Activated naive CD4-positive, alpha-beta T cell treated with anti-CD3 and anti-CD28 coated beads for 36 hours (primary cell): ENCODE measurements around the gene PEX6. TPM values are rescaled to one million over a fixed set of nuclear protein-coding genes. Genes with fewer than 3 reads are reported as not detected.

ENCODE experiments used
- CTCF ChIA-PET: fragments of 350-600 bp; sonication (Branson Sonifier 250); formaldehyde crosslinking; loops from one replicate; lab custom pipeline; 2021; ENCODE audit warnings: antibody characterized with exemption; lab: Charles Lee
- DNase-seq: peaks from one replicate; pipeline ENCODE4 v3.0.0-alpha.2; 2020
- H3K27ac Mint-ChIP-seq: one replicate; pipeline ENCODE4 v1.8.0; 2021; ENCODE audit warnings: mild to moderate bottlenecking, mixed read lengths
- H3K27me3 Mint-ChIP-seq: one replicate; pipeline ENCODE4 v1.8.0; 2021; ENCODE audit warnings: low read depth, mixed read lengths
- H3K36me3 Mint-ChIP-seq: one replicate; pipeline ENCODE4 v1.8.0; 2021; ENCODE audit warnings: low read depth, mixed read lengths
- H3K4me1 Mint-ChIP-seq: one replicate; pipeline ENCODE4 v1.8.0; 2021; ENCODE audit warnings: low read depth, mixed read lengths
- H3K4me3 Mint-ChIP-seq: one replicate; pipeline ENCODE4 v1.8.0; 2021; ENCODE audit warnings: mild to moderate bottlenecking, moderate library complexity, mixed read lengths
- H3K9me3 Mint-ChIP-seq: one replicate; pipeline ENCODE4 v1.8.0; 2021; ENCODE audit warnings: mixed read lengths
- intact Hi-C: fragments of 100-400 bp; cut with micrococcal nuclease; formaldehyde crosslinking; loops from one replicate; pipeline ENCODE4 v1.15.1; 2023
- total RNA-seq, 2 experiments: library from RNA; stranded (reverse); gene quantifications; one replicate each; pipeline ENCODE4 v1.2.3, GENCODE V29; 2021

The PEX6 gene
- total RNA-seq, 2 experiments from 2014 or later: 17.1 to 18.2 TPM

DNA sequence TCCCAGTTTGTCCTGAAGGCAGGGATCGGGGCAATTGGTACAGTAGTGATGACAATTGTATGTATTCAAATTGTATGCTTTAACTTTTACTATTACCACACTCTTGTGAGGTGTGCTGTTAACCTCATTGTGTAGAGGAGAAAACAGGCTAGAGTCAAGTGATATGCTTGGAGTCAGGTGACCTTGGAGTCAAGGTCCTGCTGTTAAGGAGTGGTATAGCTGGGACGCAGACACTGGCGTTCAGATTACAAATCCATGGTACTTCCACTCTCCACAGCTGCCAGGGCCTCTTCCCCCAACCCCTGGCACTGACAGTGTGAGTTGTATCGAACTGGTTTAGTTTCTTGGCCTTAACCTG, 39.2 kb downstream of the PEX6 start:
- DNase-seq: no peak
- Mint-ChIP-seq H3K4me1 (peaks cover 2% of the 10 kb centered on the region), H3K27me3 (no peaks in the 10 kb centered on the region), H3K36me3 (peaks cover 26% of the 10 kb centered on the region), H3K27ac (no peak overlapping the region), H3K9me3 (no peaks in the 10 kb centered on the region), H3K4me3 (no peak overlapping the region)
- CTCF ChIA-PET: no interaction called here
- intact Hi-C loops: no loop called here

DNA sequence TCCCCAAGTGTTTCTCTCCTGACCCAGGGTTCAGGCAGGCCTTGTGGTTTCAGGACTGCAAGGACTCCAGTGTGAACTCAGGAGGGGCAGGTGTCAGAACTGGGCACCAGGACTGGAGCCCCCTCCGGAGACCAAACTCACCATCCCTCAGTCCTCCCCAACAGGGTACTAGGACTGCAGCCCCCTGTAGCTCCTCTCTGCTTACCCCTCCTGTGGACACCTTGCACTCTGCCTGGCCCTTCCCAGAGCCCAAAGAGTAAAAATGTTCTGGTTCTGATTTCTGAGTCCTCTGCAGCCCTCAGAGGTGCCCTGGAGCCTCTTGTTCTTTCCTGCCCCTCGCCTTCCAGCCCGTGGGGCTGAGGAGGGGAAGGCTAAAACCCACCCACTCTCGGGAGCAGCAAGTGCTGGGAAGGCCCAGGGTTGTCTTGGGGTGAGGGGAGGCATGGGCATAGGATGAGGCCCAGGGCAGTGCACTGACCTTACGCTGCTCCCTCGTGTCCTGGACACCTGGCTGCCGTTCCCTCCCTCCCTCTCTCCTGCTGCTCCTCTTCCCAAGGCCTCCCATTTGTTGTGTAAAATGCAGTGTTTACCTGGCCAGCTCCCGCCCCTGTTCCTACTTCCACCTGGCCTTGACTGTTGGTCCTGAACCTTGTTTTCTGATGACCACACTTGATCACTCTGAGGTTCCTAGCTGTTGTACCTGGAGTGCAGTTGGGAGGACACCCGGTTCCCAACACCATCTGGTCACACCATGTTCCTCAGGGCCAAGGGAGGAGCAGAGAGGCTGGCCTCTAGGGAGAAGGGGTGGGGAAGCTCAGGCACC, 39.8 kb downstream of the PEX6 start:
- peaks cover 2% of the 10 kb centered on the region for H3K4me1 Mint-ChIP-seq
- H3K27ac Mint-ChIP-seq: no peak overlapping the region
- no peaks in the 10 kb centered on the region for H3K27me3 Mint-ChIP-seq
- intact Hi-C loops: no loop called here
- CTCF ChIA-PET: interaction anchor here (1.2 kb wide), 1 partner anchor 9 kb away, joined by 4 read pairs; the partner anchor contains the start of gene CNPY3
- DNase-seq: no peak
- H3K36me3 Mint-ChIP-seq: peaks cover 27% of the 10 kb centered on the region
- H3K4me3 Mint-ChIP-seq: no peak overlapping the region
- H3K9me3 Mint-ChIP-seq: no peaks in the 10 kb centered on the region

DNA sequence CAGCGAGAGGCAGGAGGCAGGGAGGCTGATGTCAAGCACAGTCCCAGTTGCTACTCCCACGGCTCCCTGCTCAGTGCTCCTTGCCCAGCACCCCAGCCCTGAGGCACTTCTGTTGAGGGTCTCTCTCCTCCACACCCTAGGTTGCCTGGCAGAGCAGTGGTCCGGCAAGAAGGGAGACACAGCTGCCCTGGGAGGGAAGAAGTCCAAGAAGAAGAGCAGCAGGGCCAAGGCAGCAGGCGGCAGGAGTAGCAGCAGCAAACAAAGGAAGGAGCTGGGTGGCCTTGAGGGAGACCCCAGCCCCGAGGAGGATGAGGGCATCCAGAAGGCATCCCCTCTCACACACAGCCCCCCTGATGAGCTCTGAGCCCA, 40.6 kb downstream of the PEX6 start:
- H3K9me3 Mint-ChIP-seq: no peaks in the 10 kb centered on the region
- no peaks in the 10 kb centered on the region for H3K27me3 Mint-ChIP-seq
- H3K36me3 Mint-ChIP-seq: peaks cover 22% of the 10 kb centered on the region
- peaks cover 5% of the 10 kb centered on the region for H3K4me1 Mint-ChIP-seq
- CTCF ChIA-PET: interaction anchor here (1.2 kb wide), 1 partner anchor 9 kb away, joined by 4 read pairs; the partner anchor contains the start of gene CNPY3
- no peak overlapping the region for H3K27ac Mint-ChIP-seq
- intact Hi-C loops: no loop called here
- no peak for DNase-seq
- no peak overlapping the region for H3K4me3 Mint-ChIP-seq

DNA sequence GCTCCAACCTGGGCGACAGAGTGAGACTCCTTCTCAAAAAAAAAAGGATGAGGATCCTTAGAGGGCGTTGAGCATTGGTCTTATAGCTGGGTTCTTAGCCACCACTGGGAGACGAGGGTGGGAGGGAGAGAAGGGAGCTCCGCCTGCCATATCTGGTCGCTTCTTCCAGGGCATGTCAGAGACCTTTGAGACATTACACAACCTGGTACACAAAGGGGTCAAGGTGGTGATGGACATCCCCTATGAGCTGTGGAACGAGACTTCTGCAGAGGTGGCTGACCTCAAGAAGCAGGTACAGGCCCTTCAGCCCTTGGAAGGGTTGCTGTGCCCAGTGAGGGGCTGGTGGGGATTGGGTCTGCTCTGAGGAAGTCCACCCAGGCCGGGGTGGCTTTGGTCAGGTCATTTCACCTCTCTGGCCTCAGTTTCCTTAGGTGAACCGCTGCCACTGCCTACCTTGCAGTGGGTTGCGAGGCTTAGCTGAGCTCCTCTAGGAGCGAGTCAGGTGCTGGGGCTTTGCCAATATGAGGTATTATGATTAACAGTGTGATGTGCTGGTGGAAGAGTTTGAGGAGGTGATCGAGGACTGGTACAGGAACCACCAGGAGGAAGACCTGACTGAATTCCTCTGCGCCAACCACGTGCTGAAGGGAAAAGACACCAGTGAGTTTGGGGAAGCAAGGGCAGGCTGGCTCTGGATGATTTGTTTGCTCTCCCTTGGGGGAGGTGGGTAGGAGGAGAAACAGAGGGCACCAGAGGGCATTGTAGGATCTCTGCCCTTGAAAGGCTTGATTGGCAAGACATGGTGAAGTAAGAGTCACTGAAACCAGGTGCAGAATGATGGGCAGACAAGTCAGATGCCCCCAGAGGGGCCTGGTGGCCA, 41.2 kb downstream of the PEX6 start:
- H3K9me3 Mint-ChIP-seq: no peaks in the 10 kb centered on the region
- no peak for DNase-seq
- intact Hi-C loops: no loop called here
- no peaks in the 10 kb centered on the region for H3K27me3 Mint-ChIP-seq
- H3K4me3 Mint-ChIP-seq: no peak overlapping the region
- peaks cover 22% of the 10 kb centered on the region for H3K36me3 Mint-ChIP-seq
- no peak overlapping the region for H3K27ac Mint-ChIP-seq
- CTCF ChIA-PET: no interaction called here
- H3K4me1 Mint-ChIP-seq: peaks cover 12% of the 10 kb centered on the region

DNA sequence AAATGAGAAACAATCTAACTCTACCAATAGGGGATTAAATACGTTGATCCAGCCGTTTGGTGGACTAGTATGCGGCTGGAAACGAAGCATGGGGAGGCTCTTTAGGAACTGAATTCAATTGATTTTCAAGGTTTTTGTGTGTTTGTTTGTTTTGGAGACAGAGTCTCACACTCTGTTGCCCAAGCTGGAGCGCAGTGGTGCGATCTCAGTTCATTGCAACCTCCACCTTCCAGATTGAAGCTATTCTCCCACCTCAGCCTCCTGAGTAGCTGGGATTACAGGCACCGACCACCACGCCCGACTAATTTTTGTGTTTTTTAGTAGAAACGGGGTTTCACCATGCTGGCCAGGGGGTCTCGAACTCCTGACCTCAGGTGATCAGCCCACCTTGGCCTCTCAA, 42.6 kb downstream of the PEX6 start:
- no peak overlapping the region for H3K27ac Mint-ChIP-seq
- H3K27me3 Mint-ChIP-seq: no peaks in the 10 kb centered on the region
- H3K4me3 Mint-ChIP-seq: no peak overlapping the region
- no peaks in the 10 kb centered on the region for H3K9me3 Mint-ChIP-seq
- intact Hi-C loops: no loop called here
- peaks cover 30% of the 10 kb centered on the region for H3K36me3 Mint-ChIP-seq
- peaks cover 24% of the 10 kb centered on the region for H3K4me1 Mint-ChIP-seq
- DNase-seq: no peak
- CTCF ChIA-PET: interaction anchor here (0.6 to 0.7 kb wide), 2 partner anchors 22 to 1473 kb away, joined by 3 to 5 read pairs; no protein-coding TSS in a partner anchor

DNA sequence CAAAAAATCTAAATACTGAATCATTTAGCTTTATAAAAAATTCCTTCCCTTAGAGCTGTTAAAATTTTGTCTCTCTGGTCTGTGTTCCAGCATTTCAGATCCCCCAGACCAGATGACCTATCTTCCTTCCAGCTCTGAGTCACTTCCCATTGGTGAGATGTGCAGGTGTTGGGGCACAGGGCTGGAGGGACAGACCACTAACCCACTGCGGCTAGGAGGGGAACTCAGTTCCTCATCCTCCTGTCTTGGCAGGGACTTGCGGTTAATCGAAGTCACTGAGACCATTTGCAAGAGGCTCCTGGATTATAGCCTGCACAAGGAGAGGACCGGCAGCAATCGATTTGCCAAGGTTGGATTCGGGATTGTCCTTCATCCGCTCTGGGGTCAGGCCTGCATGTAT, 43.7 kb downstream of the PEX6 start:
- H3K27me3 Mint-ChIP-seq: no peaks in the 10 kb centered on the region
- no peaks in the 10 kb centered on the region for H3K9me3 Mint-ChIP-seq
- DNase-seq: no peak
- peaks cover 35% of the 10 kb centered on the region for H3K4me1 Mint-ChIP-seq
- no peak overlapping the region for H3K27ac Mint-ChIP-seq
- CTCF ChIA-PET: no interaction called here
- no peak overlapping the region for H3K4me3 Mint-ChIP-seq
- intact Hi-C loops: no loop called here
- H3K36me3 Mint-ChIP-seq: peaks cover 32% of the 10 kb centered on the region

DNA sequence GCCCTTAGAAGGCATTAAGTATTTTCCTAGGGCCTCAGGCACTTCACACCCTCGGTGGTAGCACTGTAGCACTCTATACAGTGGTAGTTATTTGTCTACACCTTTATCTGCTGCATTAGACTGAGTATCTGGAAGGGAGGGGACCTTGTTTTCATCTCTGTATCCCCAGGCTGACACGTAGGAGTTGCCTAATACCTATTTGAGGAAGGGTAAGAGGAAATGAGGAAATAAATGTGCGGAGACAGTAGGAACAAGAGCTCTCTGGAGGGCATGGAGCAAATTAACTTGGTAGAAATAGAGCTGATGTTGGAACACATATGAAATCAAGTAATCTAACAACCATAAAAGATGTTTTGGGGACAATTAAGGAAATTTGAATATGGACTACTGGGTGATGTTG, 45.8 kb downstream of the PEX6 start:
- no peak for DNase-seq
- Mint-ChIP-seq H3K4me1 (peaks cover 43% of the 10 kb centered on the region), H3K9me3 (no peaks in the 10 kb centered on the region), H3K27ac (peak overlapping the region; percentile 47), H3K27me3 (no peaks in the 10 kb centered on the region), H3K4me3 (no peak overlapping the region), H3K36me3 (peaks cover 34% of the 10 kb centered on the region)
- CTCF ChIA-PET: no interaction called here
- intact Hi-C loops: no loop called here

DNA sequence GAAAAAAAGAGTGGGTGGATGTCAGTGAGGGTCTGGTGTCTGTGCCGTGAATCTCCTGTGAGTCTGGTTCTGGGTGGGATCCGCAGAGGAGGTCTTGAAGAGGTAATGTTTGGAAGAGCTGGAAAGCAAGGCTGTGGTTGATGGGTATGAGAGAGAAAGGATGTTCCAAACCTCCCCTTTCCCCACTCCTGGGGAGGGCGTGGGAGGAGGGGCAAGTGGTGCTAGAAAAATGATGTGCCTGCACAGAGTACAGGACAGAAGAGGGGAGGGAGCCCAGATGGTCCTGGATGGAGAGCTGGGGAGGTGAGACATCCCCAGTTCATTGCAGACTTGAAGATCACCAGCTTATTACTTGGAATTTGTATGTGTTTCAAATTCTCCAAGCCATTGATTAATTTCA, 46.6 kb downstream of the PEX6 start:
- peak overlapping the region; percentile 77 for H3K27ac Mint-ChIP-seq
- intact Hi-C loops: no loop called here
- H3K9me3 Mint-ChIP-seq: no peaks in the 10 kb centered on the region
- no peak for DNase-seq
- peaks cover 30% of the 10 kb centered on the region for H3K36me3 Mint-ChIP-seq
- CTCF ChIA-PET: interaction anchor here (1.0 kb wide), 1 partner anchor 43 kb away, joined by 3 read pairs; no protein-coding TSS in a partner anchor
- H3K4me3 Mint-ChIP-seq: peak overlapping the region; percentile 5
- peaks cover 43% of the 10 kb centered on the region for H3K4me1 Mint-ChIP-seq
- no peaks in the 10 kb centered on the region for H3K27me3 Mint-ChIP-seq

DNA sequence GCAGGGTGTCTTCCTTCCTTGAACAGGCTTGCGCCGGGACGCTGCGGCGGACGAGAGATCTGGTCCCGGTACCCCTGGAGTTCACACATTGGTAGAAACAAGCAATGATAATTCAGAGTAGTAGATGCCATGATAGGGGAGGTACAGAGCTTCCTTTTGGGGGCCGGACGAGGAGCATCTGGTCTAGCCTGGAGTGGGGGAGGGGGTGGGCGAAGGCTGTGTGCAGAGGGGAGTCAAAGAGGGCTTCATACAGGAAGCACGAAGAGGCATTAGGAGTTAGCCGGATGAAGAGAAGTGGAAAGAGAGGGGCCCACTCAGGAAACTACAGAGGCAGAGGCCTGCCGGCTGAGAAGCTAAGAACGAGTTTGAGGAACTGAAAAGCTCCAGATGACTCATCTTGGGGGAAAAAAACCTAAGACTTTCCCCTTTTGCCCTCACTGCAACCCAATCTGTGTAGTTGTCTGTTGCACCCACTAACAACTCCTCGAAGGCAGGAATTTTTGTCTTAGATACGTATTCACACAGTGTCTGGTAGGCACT, 49.1 kb downstream of the PEX6 start:
- no peaks in the 10 kb centered on the region for H3K9me3 Mint-ChIP-seq
- peak overlapping the region; percentile 100 for H3K4me3 Mint-ChIP-seq
- CTCF ChIA-PET: interaction anchor here (0.5 to 2.5 kb wide), 11 partner anchors 9 to 264 kb away, joined by 3 to 8 read pairs (median 4); partner anchors contain the start of gene PPP2R5D

DNA sequence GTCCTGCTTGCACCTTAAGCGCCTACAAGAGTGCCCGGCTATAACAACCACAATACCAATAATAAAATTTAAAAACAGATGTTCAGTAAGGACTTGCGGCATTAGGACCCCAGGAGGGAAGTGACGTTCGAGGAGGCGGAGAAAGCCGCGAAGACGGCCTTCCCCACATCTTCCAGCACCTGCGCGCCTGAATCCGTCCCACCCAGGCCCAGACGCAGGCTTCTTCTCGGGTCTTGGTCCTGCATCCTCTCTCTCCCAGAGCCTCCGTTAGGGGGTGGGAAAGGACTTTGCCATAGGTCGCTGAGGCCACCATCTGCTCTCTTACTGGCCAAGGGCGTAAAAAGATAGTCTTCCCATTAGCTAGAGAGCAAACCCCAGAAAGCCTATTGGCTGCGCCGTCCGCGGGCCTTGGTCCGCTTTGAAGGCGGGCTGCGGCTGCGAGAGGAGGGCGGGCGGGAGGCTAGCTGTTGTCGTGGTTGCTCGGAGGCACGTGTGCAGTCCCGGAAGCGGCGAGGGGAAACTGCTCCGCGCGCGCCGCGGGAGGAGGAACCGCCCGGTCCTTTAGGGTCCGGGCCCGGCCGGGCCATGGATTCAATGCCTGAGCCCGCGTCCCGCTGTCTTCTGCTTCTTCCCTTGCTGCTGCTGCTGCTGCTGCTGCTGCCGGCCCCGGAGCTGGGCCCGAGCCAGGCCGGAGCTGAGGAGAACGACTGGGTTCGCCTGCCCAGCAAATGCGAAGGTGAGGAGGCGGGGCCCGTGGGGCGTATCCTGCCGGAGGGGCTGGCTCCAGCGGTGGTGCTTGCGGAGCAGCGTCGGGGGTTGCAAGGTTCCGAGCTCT, 49.8 kb downstream of the PEX6 start, which contains the start of gene CNPY3:
CNPY3 (plus strand) TSS at position 495 of the 835 bp plus-strand sequence; CDS start at position 586, 91 bp downstream.
- Mint-ChIP-seq H3K27me3 (no peaks in the 10 kb centered on the region), H3K36me3 (peaks cover 21% of the 10 kb centered on the region), H3K4me3 (peak within 1 kb of the TSS; percentile 100), H3K4me1 (peaks cover 40% of the 10 kb centered on the region), H3K27ac (peak within 1 kb of the TSS; percentile 100), H3K9me3 (no peaks in the 10 kb centered on the region)
- peak; percentile 98 for DNase-seq
- intact Hi-C loops: loop anchor here (1.0 to 5.0 kb wide), 12 partner anchors 39 to 642 kb away; partner anchors contain the start of genes ABCC10, BICRAL, KLC4 and KLHDC3
- CTCF ChIA-PET: interaction anchor here (0.5 to 2.5 kb wide), 13 partner anchors 10 to 291 kb away, joined by 3 to 8 read pairs (median 4); partner anchors contain the start of gene PPP2R5D

More for the DNA sequence above, 49.1 kb downstream of the PEX6 start:
- H3K36me3 Mint-ChIP-seq: peaks cover 23% of the 10 kb centered on the region
- peak overlapping the region; percentile 100 for H3K27ac Mint-ChIP-seq
- intact Hi-C loops: loop anchor here (1.0 to 5.0 kb wide), 13 partner anchors 40 to 641 kb away; partner anchors contain the start of genes ABCC10, BICRAL, CUL7 and KLC4
- H3K4me1 Mint-ChIP-seq: peaks cover 40% of the 10 kb centered on the region
- DNase-seq: peak; percentile 82
- H3K27me3 Mint-ChIP-seq: no peaks in the 10 kb centered on the region

DNA sequence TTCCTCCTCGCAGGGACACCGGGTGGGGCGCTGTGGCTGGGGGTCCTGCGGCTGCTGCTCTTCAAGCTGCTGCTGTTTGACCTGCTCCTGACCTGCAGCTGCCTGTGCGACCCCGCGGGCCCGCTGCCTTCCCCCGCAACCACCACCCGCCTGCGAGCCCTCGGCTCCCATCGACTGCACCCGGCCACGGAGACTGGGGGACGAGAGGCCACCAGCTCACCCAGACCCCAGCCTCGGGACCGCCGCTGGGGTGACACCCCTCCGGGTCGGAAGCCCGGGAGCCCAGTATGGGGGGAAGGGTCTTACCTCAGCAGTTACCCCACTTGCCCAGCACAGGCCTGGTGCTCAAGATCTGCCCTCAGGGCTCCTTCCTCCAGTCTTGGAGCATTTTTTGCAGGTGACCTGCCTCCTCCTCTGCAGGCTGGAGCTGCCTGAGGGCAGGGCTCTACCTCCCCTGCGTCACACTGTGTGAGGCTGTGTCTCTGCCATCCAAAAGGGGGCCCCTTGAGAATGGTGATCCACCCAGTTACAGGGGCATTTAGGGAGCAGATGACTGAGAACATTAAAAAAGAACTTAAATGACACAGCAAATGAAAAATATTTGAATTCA, 53.6 kb downstream of the PEX6 start:
- DNase-seq: no peak
- Mint-ChIP-seq H3K27me3 (no peaks in the 10 kb centered on the region), H3K9me3 (no peaks in the 10 kb centered on the region), H3K4me1 (peaks cover 8% of the 10 kb centered on the region), H3K4me3 (no peak overlapping the region), H3K27ac (no peak overlapping the region), H3K36me3 (peaks cover 6% of the 10 kb centered on the region)
- CTCF ChIA-PET: no interaction called here
- intact Hi-C loops: loop anchor here (5.0 kb wide), 1 partner anchor 143 kb away; the partner anchor contains the start of gene BICRAL
